Measurements from ENCODE around the gene DSCAML1.
"Not testable (repeated sequence)": the region's sequence is repeated elsewhere in the genome, so short reads cannot be mapped to it uniquely, and the experiment has no call there.

Gene DSCAML1

DNA sequence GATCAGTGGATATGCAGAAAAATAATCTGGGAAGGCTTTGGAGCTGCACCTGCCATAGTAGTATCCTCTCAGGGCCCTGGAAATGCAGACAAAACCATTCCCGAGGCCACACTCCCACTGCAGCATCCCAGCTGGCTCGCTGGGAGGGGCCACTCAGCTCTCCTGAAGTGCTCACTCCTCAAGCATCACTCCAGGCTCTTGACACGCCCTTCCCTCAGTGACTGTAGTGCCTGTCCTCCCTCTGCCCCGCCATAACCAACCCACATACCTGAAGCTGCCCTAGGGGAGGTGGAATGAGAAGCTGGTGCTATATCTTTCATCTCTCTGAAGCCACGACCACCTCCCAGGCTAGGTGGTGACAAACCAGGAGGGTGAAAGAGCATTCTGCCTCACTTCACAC lies 4.8 kb downstream of the DSCAML1 start:
- DNase-seq = peak; percentile 30

DNA sequence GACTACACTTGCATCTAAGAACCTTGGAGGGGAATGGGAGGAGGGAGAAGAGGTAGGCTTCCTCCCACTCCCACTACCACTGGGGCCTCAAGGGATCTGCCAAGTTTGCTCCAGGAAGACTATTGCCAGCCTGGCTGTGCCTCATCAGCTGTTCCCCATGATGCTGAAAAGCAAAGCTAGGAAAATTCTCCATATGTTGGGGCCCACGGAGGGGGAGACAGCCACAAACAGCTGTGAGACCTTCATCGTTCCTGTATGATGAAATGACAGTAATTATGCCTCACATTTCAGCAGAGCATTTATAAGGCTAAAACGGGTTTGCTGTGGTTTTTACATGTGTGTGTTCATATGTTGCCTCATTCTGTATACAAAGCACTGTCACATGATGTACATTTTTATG lies 6.7 kb downstream of the DSCAML1 start:
- no peak for DNase-seq

DNA sequence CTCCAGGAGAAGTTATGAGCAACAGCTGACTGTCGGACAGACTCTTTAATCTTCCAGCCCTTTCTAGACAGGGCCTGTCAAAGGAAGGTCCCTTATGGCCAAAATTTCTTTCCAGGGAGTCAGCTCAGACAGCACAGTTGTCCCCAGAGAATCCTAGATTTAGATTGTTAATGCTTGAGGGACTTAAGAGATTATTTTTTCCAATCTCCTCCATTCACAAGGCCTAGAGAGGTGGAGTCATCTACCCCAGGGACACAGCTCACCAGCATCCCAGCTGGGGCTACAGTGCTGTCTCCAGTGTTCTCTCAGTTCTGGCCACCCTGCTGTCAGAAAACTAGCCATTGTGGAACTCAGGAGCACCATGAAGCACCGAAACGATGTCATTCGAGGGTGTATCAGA lies 7.8 kb downstream of the DSCAML1 start:
- no peak for DNase-seq

DNA sequence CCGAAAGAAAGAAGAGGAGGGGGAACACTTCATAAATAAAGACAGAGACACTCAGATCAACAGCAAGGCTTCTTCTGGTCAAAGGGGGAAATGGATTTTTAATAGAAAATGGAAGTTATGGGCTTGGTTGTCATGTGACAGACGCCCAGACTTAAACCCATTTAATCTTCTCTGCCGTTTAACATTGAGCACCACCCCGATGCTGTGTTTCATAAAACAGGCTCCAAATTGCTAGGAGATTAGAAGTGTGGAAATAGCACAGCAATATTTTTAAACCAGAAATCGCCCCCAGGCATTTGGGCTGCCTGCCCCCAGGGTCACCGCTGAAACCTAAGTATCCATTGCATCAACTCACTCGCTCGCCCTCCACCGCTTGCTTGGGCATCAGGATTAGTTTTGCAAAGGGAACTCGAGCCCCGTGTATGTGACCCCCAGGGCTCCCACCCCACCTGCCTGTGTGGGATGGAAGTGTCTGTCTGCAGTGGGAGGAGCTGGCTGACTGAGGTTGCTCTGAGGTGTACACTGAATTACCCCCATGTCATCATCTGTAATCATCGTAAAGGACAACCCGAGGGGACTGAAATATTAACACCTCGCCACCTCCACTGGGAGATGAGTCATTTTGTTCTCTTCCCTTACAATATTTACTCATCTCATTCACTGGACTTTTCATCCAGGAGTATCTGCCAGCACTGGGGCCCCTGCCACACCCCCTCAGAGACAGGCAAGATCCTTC lies 10.7 kb downstream of the DSCAML1 start:
- no peak for DNase-seq

DNA sequence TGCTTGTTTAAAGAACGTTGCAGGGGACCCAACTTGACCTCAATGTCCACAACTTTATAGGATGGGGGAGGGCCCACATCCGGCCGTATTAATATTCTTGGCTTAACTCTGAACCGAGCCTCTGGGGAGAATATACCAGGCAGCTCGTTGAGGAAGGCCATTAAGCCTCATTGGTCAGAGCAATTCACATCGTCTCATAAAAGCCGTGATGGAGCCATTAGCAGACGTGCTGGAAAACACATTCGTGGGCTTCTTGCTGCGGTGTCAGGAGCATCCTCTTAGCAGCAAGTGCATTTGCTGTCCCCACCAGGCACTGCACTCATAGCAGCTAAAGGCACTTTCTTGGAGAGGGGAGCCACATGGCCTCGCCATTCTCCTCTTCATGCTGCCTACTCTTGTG lies 14.9 kb downstream of the DSCAML1 start:
- DNase-seq = no peak

DNA sequence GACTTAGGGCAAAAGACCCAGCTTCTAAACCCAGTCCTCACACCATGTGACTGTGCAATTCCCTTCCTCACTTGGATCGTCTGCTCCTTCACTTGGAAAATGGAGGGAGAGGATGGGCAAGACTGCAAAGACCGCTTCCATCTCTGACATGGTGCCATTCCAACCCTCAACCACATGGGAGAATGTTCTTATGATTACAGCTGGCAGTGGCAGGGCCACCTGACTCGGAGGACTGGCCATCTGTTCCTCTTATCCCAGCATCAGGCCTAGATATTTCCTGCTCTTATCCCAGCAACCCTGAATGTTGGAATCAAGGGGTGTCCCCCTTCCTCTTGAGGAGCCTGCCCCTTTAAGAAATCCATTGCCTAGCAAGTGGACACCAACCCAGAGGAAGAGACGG lies 15.4 kb downstream of the DSCAML1 start:
- no peak for DNase-seq

DNA sequence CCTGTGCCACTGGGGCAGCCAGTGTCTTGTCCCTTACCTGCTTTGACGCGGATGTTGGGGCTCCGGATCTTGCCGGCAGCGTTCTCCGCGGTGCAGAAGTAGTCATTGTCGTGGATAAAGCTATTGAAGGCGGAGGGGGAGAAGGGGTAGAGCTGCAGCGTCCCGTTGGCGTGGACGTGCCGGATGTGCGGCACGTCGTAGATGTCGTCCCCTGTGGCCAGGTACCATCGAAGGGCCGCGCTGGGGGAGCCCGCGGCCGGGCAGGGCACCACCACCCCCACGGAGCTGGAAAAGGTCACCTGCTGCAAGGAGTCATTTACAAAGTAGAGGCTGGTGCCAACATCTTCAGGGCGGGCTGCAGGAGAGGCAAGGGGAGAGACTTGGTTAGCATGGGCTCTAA lies 16.6 kb downstream of the DSCAML1 start:
- no peak for DNase-seq

DNA sequence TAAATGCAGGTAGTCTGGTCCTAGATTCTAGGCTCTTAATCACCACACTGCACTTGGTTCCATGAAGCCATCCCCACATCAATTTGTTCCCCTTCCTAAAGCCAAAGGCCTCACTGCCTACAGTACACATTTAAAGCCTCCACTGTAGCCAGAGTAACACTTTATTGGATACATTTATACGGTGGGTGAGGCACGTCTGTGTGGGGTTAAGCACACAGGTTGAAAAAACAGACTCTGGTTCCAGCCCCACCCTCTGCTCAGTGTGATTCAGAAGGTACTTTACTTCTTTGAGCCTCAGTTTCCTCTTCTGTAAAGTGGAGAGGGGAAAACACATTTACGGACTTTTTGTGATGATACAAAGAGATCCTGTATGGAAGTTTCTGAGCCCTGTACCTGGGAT lies 22.5 kb downstream of the DSCAML1 start:
- no peak for DNase-seq

DNA sequence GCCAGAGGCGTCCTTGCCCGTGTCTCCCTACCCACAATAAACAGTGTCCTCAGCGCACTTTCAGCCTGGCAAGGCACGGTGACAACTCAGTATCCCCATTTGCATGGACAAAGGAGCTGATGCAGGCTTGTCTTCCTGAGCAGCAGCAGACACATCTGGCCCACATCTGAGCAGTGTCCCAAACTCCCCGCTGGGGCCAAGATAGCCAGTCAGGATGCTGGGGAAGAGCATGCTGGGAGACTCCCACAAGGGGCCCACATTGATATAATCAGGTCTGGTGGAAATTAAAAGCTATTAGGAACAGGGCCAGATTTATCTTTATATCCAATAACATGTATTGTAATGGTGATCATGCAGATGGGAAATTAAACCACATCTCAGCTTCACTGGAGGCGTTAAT lies 24.7 kb downstream of the DSCAML1 start:
- DNase-seq = no peak

DNA sequence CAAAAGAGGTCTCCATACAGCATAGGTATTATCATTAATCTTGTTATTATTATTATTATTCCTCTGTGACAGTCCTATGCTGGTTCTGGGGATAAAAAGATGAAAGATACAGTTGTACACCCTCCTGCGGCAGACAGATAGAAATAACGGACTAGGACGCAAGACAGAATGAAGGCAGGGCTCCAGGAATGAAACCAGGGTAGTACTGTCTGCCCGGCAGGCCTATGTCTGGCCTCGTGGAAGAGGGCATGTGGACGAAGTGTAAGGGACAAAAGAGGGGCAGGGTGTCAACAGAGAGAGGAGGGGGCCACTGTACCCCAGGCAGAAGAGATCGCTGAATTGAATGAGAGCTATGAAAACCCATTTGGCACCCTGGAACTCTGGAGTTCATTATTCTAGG lies 25.2 kb downstream of the DSCAML1 start:
- DNase-seq = no peak

DNA sequence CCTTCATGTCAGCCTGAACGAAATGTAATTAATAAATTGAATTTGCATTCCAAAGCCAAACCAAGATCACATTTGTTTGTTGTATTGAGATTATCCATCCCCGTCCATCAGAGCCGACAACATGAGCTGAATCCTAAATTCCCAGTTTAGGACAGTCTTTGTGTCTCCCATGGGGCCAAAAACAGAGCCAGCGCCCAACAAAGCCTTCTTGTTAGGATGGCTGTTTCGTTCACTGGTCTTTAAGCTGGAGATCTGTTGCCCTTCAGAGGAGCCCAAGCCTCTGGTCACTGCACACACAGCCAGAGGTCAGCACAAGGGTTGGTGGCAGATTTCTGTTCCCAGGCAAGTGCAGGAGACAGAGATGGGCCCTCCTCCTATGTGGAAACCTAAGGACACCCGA lies 25.8 kb downstream of the DSCAML1 start:
- DNase-seq = no peak

DNA sequence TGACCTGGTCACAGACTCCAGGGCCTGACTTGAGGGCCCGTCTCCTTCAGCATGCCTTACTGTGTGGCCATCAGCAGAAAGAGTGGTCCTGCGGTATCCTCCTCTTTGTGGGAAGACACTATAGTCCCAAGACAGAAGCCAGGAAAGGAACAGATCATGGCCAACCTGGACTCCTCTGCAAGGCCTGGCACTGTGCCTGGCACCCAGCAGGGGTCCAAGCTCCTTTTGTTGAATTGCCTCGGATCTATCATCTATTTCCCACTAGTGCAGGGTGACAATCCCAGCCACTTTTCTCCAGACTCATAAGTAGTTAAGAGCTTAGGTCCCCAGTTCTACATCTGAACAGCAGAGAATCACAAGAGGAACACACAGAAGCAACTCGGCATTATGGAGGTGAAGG lies 27.0 kb downstream of the DSCAML1 start:
- no peak for DNase-seq

DNA sequence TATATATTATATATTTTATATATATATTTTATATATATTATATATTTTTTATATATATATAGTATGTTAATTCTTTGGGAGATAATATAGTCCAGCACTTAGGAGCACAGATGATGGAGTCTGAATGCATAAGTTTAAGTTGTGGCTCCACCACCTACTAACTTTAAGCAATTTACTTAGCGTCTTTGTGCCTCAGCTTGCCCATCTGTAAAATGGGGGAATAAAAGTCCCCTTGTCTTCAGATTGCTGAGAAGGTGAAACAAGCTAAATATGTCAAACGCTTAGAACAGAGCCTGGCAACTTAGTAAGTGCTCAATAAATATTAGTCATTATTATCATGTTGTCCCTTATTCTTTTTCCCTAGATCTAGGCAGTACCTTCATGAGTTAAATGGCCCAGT lies 27.5 kb downstream of the DSCAML1 start:
- DNase-seq = no peak

DNA sequence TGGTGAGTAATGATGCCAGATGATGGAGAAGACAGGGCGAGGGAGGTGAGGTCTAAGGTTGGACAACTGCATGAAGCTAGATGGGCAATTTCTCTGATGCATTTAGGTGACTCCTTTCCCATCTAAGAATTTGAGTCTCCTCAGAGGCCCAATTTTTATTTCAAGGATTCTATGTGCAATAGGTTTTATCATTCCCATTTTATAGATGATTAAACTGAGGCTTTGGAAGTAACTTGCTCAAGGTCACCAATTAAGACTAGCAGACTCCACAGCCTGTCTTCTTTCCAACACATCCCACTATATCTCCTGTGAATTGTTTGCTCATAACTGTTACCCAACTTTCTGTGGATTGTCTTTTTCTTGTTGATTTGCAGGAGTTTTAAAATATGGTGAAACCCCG lies 28.5 kb downstream of the DSCAML1 start:
- DNase-seq = no peak

DNA sequence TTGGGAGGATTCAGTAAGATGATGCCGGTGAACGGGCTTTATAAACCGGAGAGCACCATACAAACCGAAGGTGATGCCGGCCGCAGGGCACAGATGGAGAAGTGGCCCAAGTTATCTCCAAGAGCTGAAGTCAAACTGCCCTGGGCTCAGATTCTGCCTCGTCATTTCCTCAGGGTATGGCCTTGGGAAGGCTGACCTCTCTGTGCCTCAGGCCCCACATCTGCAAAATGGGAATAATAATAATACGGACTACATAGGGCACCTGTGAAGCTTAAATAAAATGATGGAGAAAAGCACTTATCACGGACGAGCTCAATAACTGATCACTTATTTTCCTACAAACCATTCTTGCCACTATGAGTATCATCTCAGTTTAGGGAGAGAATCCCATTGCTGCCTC lies 29.9 kb downstream of the DSCAML1 start:
- no peak for DNase-seq

DNA sequence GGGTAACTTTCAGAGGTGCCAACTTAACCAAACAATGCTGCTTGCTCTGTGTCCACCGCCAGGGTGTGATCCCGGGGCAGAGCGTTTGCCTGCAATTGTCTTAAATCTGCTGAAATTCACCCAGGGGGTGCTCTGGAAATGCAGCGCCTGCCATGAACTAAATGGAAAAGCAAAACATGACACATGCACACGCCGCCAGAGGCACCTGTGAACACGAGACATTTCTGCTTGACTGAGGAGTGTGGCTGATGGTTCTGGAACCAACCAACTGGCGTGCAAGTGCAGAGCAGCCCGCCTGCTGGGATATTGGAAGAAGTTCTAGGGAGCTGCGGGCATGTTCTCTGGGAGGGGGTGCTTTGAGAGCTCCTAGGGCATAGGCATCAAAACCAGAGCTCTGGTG lies 30.4 kb downstream of the DSCAML1 start:
- no peak for DNase-seq

DNA sequence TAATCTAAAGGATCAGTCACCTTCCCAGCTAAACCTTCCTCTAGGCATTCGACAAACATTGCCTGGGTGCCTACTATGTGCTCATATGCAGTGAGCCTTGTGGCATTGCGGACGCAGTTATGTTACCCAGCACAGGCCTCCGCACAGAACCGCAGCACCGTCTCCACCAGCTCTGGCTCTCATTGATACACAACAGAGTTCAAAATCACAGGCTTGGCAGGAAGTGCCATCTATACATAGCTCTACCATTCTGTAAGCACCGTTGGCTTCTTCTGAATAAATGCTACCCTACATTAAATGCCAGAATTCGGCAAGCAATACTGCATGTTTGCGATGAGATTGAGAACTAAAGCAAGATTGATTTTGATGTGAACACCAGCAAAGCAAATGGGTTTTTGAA lies 31.0 kb downstream of the DSCAML1 start:
- no peak for DNase-seq

DNA sequence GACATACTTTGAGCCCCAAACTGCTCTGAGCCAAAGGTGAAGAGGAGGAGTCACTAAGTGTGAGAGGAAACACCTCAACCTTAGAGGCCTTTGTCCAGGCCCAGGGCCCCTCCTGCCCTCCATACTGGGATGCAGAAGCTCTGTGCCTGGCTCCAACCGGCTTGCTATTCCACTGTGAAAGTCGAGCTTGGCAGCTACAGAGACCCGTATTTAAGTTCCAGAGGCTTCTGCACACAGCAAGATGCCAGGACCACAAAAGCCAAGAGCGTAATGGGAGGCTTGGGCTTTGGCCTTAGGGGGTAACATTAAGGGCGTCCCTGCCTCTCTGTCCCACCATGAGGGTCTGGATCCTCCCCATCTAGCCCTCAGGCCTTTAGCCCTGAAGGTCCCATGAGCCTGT lies 31.9 kb downstream of the DSCAML1 start:
- DNase-seq = no peak

DNA sequence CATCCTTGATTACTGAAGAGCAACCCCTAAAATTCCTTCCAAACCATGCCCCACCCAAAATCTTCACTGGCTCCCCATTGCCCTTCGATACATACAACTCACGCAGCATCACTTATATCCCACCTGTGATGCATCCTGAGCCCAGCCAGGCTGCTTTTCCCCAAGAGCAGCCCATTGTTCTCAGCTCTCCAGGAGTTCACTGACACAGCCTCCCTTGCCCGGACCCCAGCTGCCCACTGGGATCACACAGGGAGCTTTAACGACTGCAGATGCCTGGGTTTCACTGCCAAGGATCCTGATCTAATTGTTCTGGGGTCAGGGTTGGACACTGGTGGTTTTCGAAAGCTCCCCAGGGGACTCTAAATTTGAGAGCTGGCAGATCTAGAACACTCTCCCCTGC lies 33.6 kb downstream of the DSCAML1 start:
- not testable (repeated sequence) for DNase-seq

DNA sequence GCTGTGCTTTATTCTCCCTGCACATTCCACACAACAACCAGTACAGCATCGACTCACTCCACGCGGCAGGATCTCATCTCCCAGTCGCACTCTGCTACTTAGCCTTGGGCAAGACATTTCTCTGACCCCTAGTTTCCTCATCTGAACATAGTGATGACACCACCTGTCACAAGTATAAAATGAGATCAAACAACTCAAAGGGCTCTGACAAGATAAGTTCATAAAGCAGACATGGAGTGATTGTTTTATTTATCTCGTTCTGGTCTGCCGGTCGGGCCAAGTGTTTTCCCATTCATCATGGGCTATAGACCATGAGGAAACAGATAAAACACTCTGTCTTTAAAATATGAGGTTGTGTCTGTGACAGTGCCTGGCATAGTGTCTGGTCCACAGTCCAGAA lies 35.0 kb downstream of the DSCAML1 start:
- no peak for DNase-seq

DNA sequence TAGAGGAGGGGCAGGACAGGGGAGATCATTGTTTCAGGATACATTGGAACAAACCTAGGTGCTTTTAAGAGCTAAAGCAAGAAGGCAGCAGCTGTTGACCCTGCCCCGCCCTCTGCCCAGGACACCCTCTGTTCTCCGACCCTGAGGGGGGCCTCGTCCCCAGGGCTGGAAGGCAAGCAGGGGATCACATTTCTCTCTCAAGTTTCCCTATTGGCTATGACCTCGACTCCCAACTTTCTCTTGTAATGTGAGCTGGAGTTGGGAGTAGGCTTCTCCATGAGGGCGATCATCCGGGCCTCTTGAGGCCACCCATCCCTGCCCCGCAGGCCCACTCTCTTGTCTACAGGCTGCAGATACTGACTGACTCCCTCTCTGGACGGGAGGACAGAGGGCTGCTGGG lies 37.7 kb downstream of the DSCAML1 start:
- no peak for DNase-seq

DNA sequence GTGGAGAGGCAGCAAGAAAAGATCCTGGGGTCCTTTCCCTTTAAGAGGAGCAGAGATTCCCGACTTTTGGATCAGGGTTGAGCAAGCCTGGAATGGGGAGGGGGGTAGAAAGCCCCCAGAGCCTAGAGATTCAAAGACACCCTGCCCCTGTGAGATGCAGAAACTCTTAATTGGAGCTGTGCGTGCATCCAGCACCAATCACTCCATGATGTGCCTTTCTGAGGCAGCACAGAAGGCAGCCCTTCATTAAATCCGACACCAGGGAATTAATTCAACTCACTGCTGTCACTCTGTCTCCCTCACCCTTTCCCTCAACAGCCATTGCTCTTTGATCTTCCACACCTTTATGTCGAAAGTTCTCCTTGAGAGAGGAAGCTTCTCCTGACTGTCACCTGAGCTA lies 43.0 kb downstream of the DSCAML1 start:
- DNase-seq = no peak

DNA sequence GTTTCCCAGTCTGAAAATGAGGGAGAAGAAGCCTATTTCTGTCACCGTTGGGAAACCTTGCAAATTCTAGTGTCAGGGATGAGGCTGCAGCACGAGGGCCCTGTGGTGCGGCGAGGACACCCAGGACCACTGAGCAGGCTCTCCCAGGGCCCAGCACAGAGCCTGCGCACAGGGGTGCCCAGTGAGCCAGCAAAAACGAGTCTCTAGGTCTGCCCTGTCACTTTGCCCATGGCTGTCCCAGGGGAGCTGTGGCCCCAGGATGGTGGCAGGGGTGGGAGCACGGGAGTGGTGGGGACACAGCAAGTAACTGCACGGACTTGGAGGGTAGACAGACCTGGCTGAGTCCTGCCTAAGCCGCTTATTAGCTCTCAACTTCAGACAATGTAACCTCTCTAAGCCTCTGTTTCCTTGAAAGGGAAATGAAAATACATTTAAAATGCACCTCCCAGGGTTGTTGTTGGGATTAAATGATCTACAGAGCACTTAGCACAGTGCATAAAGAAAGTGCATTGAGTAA lies 44.2 kb downstream of the DSCAML1 start:
- no peak for DNase-seq

DNA sequence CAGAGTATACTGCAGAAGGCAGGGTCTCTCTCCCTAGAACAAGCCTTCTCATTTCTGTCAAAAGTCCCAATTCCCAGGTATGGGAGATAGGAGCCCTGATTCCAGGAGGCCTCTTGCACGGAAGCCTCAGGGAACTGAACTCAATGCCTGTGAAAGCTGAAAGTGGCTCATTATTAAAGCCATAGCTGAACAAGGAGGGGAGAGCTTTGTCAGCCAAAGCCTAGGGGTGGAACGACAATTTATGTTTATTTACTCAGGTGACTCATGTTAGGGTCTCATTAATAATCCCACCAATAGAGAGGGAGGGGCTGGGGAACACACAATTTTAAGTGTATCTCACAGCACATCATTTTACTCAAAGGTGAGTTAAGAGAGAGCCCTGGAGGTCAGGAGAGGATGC lies 44.9 kb downstream of the DSCAML1 start:
- DNase-seq = peak; percentile 43

DNA sequence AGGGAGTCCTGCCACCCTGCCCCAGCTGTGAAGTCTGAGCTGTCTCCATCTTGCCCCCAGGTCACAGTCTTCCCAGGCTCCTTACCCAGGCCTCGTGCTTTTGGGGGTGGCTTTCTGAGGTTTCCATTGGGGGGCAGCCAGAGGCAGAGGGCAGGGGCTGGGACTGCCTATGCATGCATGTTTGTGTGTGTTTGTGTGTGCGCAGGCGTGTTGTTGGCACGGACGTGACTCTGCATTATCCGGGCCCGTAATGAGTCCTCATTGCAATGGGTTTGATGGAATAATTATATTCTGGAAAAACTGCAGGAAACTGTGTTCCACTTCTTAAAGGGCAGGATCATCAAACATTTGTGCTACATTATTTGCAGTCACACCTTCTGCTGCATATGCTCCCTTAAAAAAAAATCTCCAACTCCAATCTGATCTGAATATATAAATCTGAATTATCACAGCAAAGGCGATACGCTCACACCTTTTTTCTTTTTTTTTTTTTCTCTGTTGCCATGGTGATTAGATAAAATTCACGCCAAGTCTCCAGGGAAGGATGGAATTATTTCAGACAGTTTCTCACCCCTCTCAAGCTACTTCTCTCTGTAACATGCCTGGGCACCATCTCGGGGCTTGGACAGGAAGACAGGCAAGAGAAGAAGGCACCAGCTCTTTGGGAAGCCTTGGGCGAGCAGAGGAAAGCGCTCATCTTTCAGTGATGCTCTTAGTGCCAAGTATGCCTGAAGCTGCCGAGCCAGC lies 45.9 kb downstream of the DSCAML1 start:
- no peak for DNase-seq
